ENCODE results near the gene MRPL53. TPM values are rescaled to one million over a fixed set of nuclear protein-coding genes. Genes with fewer than 3 reads are reported as not detected.

The MRPL53 gene
- total and polyA plus RNA-seq, 2 of the 8 experiments (the other 6 are each of a cell fraction or from before 2014, with no cell fraction given): 36.6 to 46.3 TPM

DNA sequence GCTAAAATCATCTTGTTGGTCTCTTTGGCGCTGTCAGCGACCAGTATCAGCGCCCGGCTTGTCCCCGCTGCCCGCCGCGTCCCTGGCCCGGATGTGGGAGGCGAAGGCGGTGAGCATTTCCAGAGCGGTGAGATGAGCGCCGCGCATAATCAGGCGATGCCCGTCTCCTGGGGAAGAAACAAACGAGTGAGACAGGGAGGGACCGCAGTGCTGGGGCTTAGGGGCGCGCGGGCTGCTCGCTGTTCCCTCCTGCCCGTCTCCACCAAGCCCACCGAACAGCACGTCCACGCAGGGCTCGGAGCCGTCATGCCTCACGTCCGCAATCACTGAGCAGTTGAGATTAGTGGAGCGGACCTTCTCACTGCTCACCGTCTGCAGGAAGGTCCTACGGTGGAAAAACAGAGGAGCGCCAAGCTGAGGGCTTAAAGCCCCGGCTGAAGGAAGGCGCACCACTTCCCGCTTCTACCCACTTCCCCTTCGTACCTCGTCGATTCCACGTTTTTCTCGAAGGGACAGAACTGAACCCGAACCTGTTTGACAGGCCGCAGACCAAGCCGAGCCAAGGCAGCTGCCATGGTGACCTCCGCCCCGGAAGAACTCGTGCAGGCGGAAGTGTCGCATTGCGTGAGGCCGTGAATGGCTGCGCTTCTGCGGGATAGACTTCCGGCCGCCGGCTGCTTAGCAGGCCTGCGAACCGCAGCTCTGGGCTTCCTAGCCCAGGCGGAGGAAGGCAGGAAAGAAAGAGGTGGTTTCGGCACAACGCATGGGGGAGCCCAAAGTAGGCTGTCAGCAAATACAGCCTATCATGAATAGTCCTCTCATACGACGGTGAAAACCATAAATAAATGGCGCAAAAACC is at the start of gene MRPL53 (continued):
- TF ChIP-seq GABPA (IDR thresholded peaks at IDR 0.05; ENCODE audit: borderline replicate concordance, insufficient read depth, low read length): peak; percentile 99
- no peak for TF ChIP-seq HDAC6 (IDR thresholded peaks at IDR 0.05; ENCODE audit: low read depth, low read length)
- TF ChIP-seq SRF (IDR thresholded peaks at IDR 0.05; ENCODE audit: low read depth, low read length): no peak
- TF ChIP-seq, protein P1, sequence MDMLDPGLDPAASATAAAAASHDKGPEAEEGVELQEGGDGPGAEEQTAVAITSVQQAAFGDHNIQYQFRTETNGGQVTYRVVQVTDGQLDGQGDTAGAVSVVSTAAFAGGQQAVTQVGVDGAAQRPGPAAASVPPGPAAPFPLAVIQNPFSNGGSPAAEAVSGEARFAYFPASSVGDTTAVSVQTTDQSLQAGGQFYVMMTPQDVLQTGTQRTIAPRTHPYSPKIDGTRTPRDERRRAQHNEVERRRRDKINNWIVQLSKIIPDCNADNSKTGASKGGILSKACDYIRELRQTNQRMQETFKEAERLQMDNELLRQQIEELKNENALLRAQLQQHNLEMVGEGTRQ (IDR thresholded peaks at IDR 0.05; ENCODE audit: low read length): no peak
- TF ChIP-seq, protein P2, sequence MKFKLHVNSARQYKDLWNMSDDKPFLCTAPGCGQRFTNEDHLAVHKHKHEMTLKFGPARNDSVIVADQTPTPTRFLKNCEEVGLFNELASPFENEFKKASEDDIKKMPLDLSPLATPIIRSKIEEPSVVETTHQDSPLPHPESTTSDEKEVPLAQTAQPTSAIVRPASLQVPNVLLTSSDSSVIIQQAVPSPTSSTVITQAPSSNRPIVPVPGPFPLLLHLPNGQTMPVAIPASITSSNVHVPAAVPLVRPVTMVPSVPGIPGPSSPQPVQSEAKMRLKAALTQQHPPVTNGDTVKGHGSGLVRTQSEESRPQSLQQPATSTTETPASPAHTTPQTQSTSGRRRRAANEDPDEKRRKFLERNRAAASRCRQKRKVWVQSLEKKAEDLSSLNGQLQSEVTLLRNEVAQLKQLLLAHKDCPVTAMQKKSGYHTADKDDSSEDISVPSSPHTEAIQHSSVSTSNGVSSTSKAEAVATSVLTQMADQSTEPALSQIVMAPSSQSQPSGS (IDR thresholded peaks at IDR 0.05; ENCODE audit: low read length): peak; percentile 65; the same call in 1 of the 2 replicates
- peak; percentile 90 for TF ChIP-seq CHD2 (IDR thresholded peaks at IDR 0.05; ENCODE audit: low read length)
- no peak for TF ChIP-seq EZH2 (IDR thresholded peaks at IDR 0.05; ENCODE audit: low read depth, low read length, severe bottlenecking)
- no peak for TF ChIP-seq SIRT6 (IDR thresholded peaks at IDR 0.05; ENCODE audit: low read length)
- 0 out of 2 replicates have a peak, but pooled peaks have one; percentile 64 for TF ChIP-seq PHF8 (conservative IDR thresholded peaks at IDR 0.05; ENCODE audit: low read depth, low read length)
- TF ChIP-seq SIN3A (conservative IDR thresholded peaks at IDR 0.05 in 1 of 2, IDR thresholded peaks at IDR 0.05 in 1 of 2; ENCODE audit: low read depth in 1 of 2, low read length in 2 of 2): peak in 1 of 2 experiments; percentile 96; a peak in 3 of 4 replicates
- peak; percentile 57; the same call in 1 of the 2 replicates for TF ChIP-seq RBBP5 (IDR thresholded peaks at IDR 0.05; ENCODE audit: borderline replicate concordance, low read depth, low read length)
- TF ChIP-seq RAD21 (IDR thresholded peaks at IDR 0.05 in 1 of 2, conservative IDR thresholded peaks at IDR 0.05 in 1 of 2; ENCODE audit: low read depth in 2 of 2, low read length in 2 of 2): no peak
- TF ChIP-seq TAF7 (optimal IDR thresholded peaks at IDR 0.05; ENCODE audit: borderline replicate concordance, low read depth, low read length): no peak
- peak; percentile 82; the same call in 1 of the 2 replicates for TF ChIP-seq TAF1 (IDR thresholded peaks at IDR 0.05; ENCODE audit: low read depth, low read length)
- TF ChIP-seq, protein P3, sequence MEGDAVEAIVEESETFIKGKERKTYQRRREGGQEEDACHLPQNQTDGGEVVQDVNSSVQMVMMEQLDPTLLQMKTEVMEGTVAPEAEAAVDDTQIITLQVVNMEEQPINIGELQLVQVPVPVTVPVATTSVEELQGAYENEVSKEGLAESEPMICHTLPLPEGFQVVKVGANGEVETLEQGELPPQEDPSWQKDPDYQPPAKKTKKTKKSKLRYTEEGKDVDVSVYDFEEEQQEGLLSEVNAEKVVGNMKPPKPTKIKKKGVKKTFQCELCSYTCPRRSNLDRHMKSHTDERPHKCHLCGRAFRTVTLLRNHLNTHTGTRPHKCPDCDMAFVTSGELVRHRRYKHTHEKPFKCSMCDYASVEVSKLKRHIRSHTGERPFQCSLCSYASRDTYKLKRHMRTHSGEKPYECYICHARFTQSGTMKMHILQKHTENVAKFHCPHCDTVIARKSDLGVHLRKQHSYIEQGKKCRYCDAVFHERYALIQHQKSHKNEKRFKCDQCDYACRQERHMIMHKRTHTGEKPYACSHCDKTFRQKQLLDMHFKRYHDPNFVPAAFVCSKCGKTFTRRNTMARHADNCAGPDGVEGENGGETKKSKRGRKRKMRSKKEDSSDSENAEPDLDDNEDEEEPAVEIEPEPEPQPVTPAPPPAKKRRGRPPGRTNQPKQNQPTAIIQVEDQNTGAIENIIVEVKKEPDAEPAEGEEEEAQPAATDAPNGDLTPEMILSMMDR (IDR thresholded peaks at IDR 0.05; ENCODE audit: control extremely low read depth in 1 of 3, insufficient read depth in 1 of 3, low read depth in 1 of 3, low read length in 3 of 3): no peak
- no peak for TF ChIP-seq BRCA1 (IDR thresholded peaks at IDR 0.05; ENCODE audit: low read depth, low read length)
- TF ChIP-seq JUN (IDR thresholded peaks at IDR 0.05; ENCODE audit: low read depth, low read length): no peak
